ENCODE measurements around the gene SH3YL1.

Gene SH3YL1

GRCh38 chr2:238869-239268 lies 25.0 kb downstream of the SH3YL1 start:
- H3K9me3 ChIP-seq (ENCODE audit: control insufficient read depth, insufficient read depth, low read length) = no peaks in the 10 kb centered on the region
- no peaks in the 10 kb centered on the region for H3K36me3 ChIP-seq (ENCODE audit: control insufficient read depth, low read length)
- H3K4me2 ChIP-seq (ENCODE audit: low read length) = no peak overlapping the region
- no peaks in the 10 kb centered on the region for H3K27me3 ChIP-seq (ENCODE audit: control insufficient read depth, low read length)
- no peak overlapping the region for H3K4me3 ChIP-seq (ENCODE audit: low read length)
- H3K9me2 ChIP-seq (replicated peaks; ENCODE audit: control insufficient read depth, low read length) = no peaks in the 10 kb centered on the region
- no peak overlapping the region for H3K27ac ChIP-seq (ENCODE audit: low read depth, low read length)
- H3K79me2 ChIP-seq (ENCODE audit: control insufficient read depth, low read length) = no peaks in the 10 kb centered on the region
- TF ChIP-seq EZH2phosphoT487 (IDR thresholded peaks at IDR 0.05; ENCODE audit: borderline replicate concordance, low read length) (no peak), CTCF (IDR thresholded peaks at IDR 0.05; ENCODE audit: low read depth, low read length, poor library complexity, severe bottlenecking) (no peak)
- no peaks in the 10 kb centered on the region for H4K20me1 ChIP-seq (ENCODE audit: control insufficient read depth, insufficient read depth, low read depth, low read length)
- no peaks in the 10 kb centered on the region for H3F3A ChIP-seq (ENCODE audit: control insufficient read depth, insufficient read depth)
- no peaks in the 10 kb centered on the region for H3K4me1 ChIP-seq (ENCODE audit: control insufficient read depth, low read length)

- Histone ChIP-seq H3F3A (ENCODE audit: control insufficient read depth, insufficient read depth) (no peaks in the 10 kb centered on the region), H3K4me1 (ENCODE audit: control insufficient read depth, low read length) (no peaks in the 10 kb centered on the region), H3K4me2 (ENCODE audit: low read length) (no peak overlapping the region), H3K4me3 (ENCODE audit: low read length) (no peak overlapping the region), H3K79me2 (ENCODE audit: control insufficient read depth, low read length) (no peaks in the 10 kb centered on the region), H3K36me3 (ENCODE audit: control insufficient read depth, low read length) (no peaks in the 10 kb centered on the region), H3K27ac (ENCODE audit: low read depth, low read length) (no peak overlapping the region), H3K9me2 (replicated peaks; ENCODE audit: control insufficient read depth, low read length) (no peaks in the 10 kb centered on the region), H3K9me3 (ENCODE audit: control insufficient read depth, insufficient read depth, low read length) (no peaks in the 10 kb centered on the region), H4K20me1 (ENCODE audit: control insufficient read depth, insufficient read depth, low read depth, low read length) (no peaks in the 10 kb centered on the region), H3K27me3 (ENCODE audit: control insufficient read depth, low read length) (no peaks in the 10 kb centered on the region)
- TF ChIP-seq CTCF (IDR thresholded peaks at IDR 0.05; ENCODE audit: low read depth, low read length, poor library complexity, severe bottlenecking) (no peak), EZH2phosphoT487 (IDR thresholded peaks at IDR 0.05; ENCODE audit: borderline replicate concordance, low read length) (no peak)
These were observed 25.4 kb downstream of the SH3YL1 start for GRCh38 chr2:238431-238830.

- Histone ChIP-seq H3K4me2 (ENCODE audit: low read length) (no peak overlapping the region), H3K27ac (ENCODE audit: low read depth, low read length) (no peak overlapping the region), H3F3A (ENCODE audit: control insufficient read depth, insufficient read depth) (no peaks in the 10 kb centered on the region), H3K9me2 (replicated peaks; ENCODE audit: control insufficient read depth, low read length) (no peaks in the 10 kb centered on the region), H3K79me2 (ENCODE audit: control insufficient read depth, low read length) (no peaks in the 10 kb centered on the region), H4K20me1 (ENCODE audit: control insufficient read depth, insufficient read depth, low read depth, low read length) (no peaks in the 10 kb centered on the region), H3K4me3 (ENCODE audit: low read length) (no peak overlapping the region), H3K9me3 (ENCODE audit: control insufficient read depth, insufficient read depth, low read length) (no peaks in the 10 kb centered on the region), H3K4me1 (ENCODE audit: control insufficient read depth, low read length) (no peaks in the 10 kb centered on the region), H3K36me3 (ENCODE audit: control insufficient read depth, low read length) (no peaks in the 10 kb centered on the region), H3K27me3 (ENCODE audit: control insufficient read depth, low read length) (no peaks in the 10 kb centered on the region)
- no peak for TF ChIP-seq CTCF (IDR thresholded peaks at IDR 0.05; ENCODE audit: low read depth, low read length, poor library complexity, severe bottlenecking)
- no peak for TF ChIP-seq EZH2phosphoT487 (IDR thresholded peaks at IDR 0.05; ENCODE audit: borderline replicate concordance, low read length)
These were observed 26.0 kb downstream of the SH3YL1 start for GRCh38 chr2:237878-238277.
